Choroid plexus epithelial cell (primary cell): ENCODE measurements around the gene LRWD1.

Experiments
- DNase-seq: peaks from one replicate; pipeline ENCODE4 v3.0.0-alpha.2; 2010; ENCODE audit warnings: low read depth
- H3K4me3 ChIP-seq: 2 replicates; pipeline ENCODE4 v1.5.1; 2011; ENCODE audit warnings: low read depth, mild to moderate bottlenecking, control low read depth, low read length, moderate library complexity
- TF ChIP-seq, protein P1 (sequence below): conservative IDR thresholded peaks from 2 replicates; pipeline ENCODE4 v1.5.1; 2011; ENCODE audit warnings: low read depth, mild to moderate bottlenecking, control low read depth, inconsistent platforms, low read length, moderate library complexity

Gene LRWD1

GRCh38 chr7:102459221-102459844 lies 5.5 kb upstream of the LRWD1 start:
- TF ChIP-seq, protein P1, sequence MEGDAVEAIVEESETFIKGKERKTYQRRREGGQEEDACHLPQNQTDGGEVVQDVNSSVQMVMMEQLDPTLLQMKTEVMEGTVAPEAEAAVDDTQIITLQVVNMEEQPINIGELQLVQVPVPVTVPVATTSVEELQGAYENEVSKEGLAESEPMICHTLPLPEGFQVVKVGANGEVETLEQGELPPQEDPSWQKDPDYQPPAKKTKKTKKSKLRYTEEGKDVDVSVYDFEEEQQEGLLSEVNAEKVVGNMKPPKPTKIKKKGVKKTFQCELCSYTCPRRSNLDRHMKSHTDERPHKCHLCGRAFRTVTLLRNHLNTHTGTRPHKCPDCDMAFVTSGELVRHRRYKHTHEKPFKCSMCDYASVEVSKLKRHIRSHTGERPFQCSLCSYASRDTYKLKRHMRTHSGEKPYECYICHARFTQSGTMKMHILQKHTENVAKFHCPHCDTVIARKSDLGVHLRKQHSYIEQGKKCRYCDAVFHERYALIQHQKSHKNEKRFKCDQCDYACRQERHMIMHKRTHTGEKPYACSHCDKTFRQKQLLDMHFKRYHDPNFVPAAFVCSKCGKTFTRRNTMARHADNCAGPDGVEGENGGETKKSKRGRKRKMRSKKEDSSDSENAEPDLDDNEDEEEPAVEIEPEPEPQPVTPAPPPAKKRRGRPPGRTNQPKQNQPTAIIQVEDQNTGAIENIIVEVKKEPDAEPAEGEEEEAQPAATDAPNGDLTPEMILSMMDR, result no peak
- H3K4me3 ChIP-seq, result no peak overlapping the region
- no peak for DNase-seq

GRCh38 chr7:102460467-102460866 lies 4.3 kb upstream of the LRWD1 start:
- no peak for DNase-seq
- TF ChIP-seq, protein P1, result no peak

DNA sequence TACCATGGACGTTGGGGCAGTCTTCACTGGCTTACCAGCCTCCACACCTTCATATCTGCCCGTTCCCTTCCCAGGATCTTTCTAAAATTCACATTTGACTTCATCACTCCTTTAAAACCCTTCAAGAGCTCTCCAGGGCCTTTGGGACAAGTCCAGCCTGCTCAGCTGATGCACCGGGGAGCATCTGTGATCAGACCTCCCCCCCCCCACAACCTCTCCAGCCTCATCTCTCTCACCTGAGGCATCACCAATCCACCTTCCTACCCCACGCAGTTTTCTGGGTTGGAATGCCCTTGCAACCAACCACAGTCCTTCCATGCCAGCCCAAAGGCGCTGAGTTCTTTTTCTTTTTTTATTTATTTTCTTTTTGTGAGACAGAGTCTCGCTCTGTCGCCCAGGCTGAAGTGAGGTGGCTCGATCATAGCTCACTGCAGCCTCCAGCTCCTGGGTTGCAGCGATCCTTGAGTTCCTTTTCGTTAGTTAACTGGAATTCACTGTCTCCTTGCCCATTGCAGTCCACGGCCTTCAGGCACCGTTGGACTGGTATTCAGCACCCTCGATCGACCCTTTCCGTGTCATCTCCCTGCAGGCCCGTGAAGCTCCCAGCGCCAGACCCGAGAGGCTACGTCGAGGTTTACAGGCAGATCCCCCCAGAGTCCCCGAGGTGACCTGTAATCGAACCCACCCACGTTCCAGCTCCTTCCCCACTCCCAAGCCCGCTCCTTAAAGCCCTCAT lies 775 bp upstream of the LRWD1 start:
- TF ChIP-seq, protein P1, result no peak
- peak overlapping the region; percentile 100 for H3K4me3 ChIP-seq
- DNase-seq, result peak; percentile 40

More at GRCh38 chr7:102460467-102460866, 4.3 kb upstream of the LRWD1 start:
- no peak overlapping the region for H3K4me3 ChIP-seq

GRCh38 chr7:102466097-102466496 lies 1.3 kb downstream of the LRWD1 start:
- no peak overlapping the region for H3K4me3 ChIP-seq
- no peak for DNase-seq
- TF ChIP-seq, protein P1, result no peak

- H3K4me3 ChIP-seq, result no peak overlapping the region
- DNase-seq, result no peak
- TF ChIP-seq, protein P1, result no peak
These were observed 3.0 kb downstream of the LRWD1 start for GRCh38 chr7:102467581-102468477.

DNA sequence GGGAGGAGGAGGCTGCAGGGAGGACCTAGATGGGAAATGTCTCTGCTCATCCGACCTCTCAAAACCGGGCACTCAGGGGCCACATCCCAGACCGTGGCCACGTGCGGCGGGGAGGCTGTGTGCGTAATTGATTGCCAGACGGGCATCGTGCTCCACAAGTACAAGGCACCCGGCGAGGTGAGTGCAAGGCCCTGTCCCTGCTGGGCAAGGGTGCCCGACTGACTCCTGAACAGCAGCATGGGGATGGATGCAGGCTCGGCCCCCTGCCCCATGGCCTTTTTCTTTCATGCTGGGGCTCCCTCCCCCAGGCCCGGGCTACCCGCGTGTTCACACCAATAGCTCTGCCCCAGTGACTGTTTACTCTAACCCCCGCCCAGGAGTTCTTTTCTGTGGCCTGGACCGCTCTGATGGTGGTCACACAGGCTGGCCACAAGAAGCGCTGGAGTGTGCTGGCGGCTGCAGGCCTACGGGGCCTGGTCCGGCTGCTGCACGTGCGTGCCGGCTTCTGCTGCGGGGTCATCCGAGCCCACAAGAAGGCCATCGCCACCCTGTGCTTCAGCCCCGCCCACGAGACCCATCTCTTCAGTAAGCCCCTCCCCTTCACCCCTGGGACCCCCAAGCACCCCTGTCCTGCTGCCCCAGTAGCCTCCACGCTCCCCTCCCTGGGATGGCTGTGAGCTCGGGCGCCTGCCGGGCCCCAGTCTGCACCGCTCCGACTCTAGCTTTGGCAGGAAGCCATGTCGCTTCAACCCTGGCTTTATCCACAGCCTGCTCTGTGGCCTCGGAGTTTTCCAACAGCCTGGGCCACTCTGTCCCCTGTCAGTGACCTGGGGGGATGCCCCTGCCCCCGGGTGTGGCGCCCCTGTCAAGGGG lies 3.9 kb downstream of the LRWD1 start:
- DNase-seq, result no peak
- TF ChIP-seq, protein P1, result no peak
- no peak overlapping the region for H3K4me3 ChIP-seq
